Measurements from ENCODE around the gene LMAN2L.

DNA sequence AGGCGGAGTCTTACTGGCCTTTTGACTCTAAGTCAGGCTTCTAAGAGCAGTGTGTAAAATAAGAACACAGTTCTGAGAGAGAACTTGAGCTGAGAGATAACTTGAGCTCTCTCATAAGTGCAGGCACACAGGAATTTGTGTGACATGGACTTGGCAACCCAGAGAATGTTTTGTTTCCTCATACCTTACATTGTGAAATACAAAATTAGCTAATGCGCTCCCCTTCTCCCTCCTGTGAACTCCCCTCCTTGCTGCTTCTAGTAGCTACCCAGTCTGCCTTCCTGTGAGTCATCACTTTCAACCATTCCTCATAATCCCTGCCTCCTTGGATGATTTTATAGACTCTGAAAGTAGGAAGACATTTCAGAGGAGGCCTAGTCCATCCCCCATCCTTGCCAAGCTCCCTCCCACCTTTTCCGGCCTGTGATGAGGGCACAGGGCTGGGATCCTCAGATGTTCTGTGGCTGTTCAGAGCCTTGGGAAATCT, 74.7 kb downstream of the LMAN2L start:
- TF ChIP-seq, protein P1, sequence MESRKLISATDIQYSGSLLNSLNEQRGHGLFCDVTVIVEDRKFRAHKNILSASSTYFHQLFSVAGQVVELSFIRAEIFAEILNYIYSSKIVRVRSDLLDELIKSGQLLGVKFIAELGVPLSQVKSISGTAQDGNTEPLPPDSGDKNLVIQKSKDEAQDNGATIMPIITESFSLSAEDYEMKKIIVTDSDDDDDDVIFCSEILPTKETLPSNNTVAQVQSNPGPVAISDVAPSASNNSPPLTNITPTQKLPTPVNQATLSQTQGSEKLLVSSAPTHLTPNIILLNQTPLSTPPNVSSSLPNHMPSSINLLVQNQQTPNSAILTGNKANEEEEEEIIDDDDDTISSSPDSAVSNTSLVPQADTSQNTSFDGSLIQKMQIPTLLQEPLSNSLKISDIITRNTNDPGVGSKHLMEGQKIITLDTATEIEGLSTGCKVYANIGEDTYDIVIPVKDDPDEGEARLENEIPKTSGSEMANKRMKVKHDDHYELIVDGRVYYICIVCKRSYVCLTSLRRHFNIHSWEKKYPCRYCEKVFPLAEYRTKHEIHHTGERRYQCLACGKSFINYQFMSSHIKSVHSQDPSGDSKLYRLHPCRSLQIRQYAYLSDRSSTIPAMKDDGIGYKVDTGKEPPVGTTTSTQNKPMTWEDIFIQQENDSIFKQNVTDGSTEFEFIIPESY (IDR thresholded peaks at IDR 0.05; ENCODE audit: borderline replicate concordance, low read depth): no peak
- TF ChIP-seq MAX (IDR thresholded peaks at IDR 0.05; ENCODE audit: low read depth): no peak
- TF ChIP-seq USF2 (IDR thresholded peaks at IDR 0.05; ENCODE audit: borderline replicate concordance, low read depth, low read length): no peak
- TF ChIP-seq ELF1 (IDR thresholded peaks at IDR 0.05): 0 out of 2 replicates have a peak, but pooled peaks have one; percentile 22
- TF ChIP-seq MXI1 (IDR thresholded peaks at IDR 0.05; ENCODE audit: low read depth, low read length): no peak
- TF ChIP-seq CTCF (IDR thresholded peaks at IDR 0.05): no peak
- TF ChIP-seq POLR2AphosphoS5 (IDR thresholded peaks at IDR 0.05; ENCODE audit: low read depth, low read length): no peak
- TF ChIP-seq, protein P2, sequence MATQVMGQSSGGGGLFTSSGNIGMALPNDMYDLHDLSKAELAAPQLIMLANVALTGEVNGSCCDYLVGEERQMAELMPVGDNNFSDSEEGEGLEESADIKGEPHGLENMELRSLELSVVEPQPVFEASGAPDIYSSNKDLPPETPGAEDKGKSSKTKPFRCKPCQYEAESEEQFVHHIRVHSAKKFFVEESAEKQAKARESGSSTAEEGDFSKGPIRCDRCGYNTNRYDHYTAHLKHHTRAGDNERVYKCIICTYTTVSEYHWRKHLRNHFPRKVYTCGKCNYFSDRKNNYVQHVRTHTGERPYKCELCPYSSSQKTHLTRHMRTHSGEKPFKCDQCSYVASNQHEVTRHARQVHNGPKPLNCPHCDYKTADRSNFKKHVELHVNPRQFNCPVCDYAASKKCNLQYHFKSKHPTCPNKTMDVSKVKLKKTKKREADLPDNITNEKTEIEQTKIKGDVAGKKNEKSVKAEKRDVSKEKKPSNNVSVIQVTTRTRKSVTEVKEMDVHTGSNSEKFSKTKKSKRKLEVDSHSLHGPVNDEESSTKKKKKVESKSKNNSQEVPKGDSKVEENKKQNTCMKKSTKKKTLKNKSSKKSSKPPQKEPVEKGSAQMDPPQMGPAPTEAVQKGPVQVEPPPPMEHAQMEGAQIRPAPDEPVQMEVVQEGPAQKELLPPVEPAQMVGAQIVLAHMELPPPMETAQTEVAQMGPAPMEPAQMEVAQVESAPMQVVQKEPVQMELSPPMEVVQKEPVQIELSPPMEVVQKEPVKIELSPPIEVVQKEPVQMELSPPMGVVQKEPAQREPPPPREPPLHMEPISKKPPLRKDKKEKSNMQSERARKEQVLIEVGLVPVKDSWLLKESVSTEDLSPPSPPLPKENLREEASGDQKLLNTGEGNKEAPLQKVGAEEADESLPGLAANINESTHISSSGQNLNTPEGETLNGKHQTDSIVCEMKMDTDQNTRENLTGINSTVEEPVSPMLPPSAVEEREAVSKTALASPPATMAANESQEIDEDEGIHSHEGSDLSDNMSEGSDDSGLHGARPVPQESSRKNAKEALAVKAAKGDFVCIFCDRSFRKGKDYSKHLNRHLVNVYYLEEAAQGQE (IDR thresholded peaks at IDR 0.05; ENCODE audit: low read depth, low read length): no peak
- no peak for TF ChIP-seq SIN3A (IDR thresholded peaks at IDR 0.05; ENCODE audit: borderline replicate concordance, low read depth, low read length)
- no peak; the same call in 1 of the 2 replicates for TF ChIP-seq YY1 (IDR thresholded peaks at IDR 0.05; ENCODE audit: low read depth)
- no peak for TF ChIP-seq GABPA (IDR thresholded peaks at IDR 0.05; ENCODE audit: low read depth)
- no peak for TF ChIP-seq TEAD4 (IDR thresholded peaks at IDR 0.05; ENCODE audit: borderline replicate concordance, insufficient read depth)
- peak; percentile 37; the same call in 1 of the 2 replicates for TF ChIP-seq JUND (IDR thresholded peaks at IDR 0.05)
- no peak for TF ChIP-seq CHD2 (IDR thresholded peaks at IDR 0.05; ENCODE audit: low read length, partially characterized antibody)
